GM19455 (cell line): ENCODE measurements around the gene AHNAK2.

Experiments used
- ATAC-seq: cut with Tn5 transposase; IDR thresholded peaks from one replicate; pipeline ENCODE4 v1.9.1; 2021; ENCODE audit not compliant: unreplicated experiment

The AHNAK2 gene

GRCh38 chr14:104888489-104889374, 89.4 kb downstream of the AHNAK2 start:
- ATAC-seq = no peak

GRCh38 chr14:104887623-104888488, 90.3 kb downstream of the AHNAK2 start:
- no peak for ATAC-seq
